GM21447 (cell line): ENCODE measurements around the gene TSLP.
A peak's percentile ranks its signal among the peaks of the same experiment; 100 is the strongest.

ENCODE experiments used
- ATAC-seq: cut with Tn5 transposase; IDR thresholded peaks from one replicate; pipeline ENCODE4 v1.9.1; 2021; ENCODE audit not compliant: unreplicated experiment

Gene TSLP

GRCh38 chr5:111071413-111071812 lies at the start of gene TSLP:
Gene TSLP (plus strand): TSS chr5:111071713. CDS start chr5:111071891, 178 bp downstream.
- ATAC-seq = no peak

GRCh38 chr5:111022301-111022700 lies 49.2 kb upstream of the TSLP start:
- no peak for ATAC-seq

GRCh38 chr5:111028865-111029264 lies 42.6 kb upstream of the TSLP start:
- ATAC-seq = no peak

- no peak for ATAC-seq
These were observed 27.6 kb upstream of the TSLP start for GRCh38 chr5:111043712-111044506.

- no peak for ATAC-seq
These were observed 13.4 kb upstream of the TSLP start for GRCh38 chr5:111058064-111058463.

- ATAC-seq = no peak
These were observed 11.3 kb upstream of the TSLP start for GRCh38 chr5:111060169-111060568.

- no peak for ATAC-seq
These were observed 9.9 kb upstream of the TSLP start for GRCh38 chr5:111061618-111062017.

- peak; percentile 75 for ATAC-seq
These were observed 7.7 kb upstream of the TSLP start for GRCh38 chr5:111063709-111064322.

GRCh38 chr5:111066261-111066938 lies 5.1 kb upstream of the TSLP start:
- ATAC-seq = no peak

- ATAC-seq = no peak
These were observed 3.3 kb upstream of the TSLP start for GRCh38 chr5:111068213-111068612.

GRCh38 chr5:111069839-111070238 lies 1.7 kb upstream of the TSLP start:
- no peak for ATAC-seq

GRCh38 chr5:111070272-111071134 lies 1.0 kb upstream of the TSLP start:
- no peak for ATAC-seq

- ATAC-seq = peak; percentile 91
These were observed 1.6 kb downstream of the TSLP start for GRCh38 chr5:111072949-111073682.

- ATAC-seq = no peak
These were observed 2.7 kb downstream of the TSLP start for GRCh38 chr5:111074244-111074643.

- ATAC-seq = no peak
These were observed 4.0 kb downstream of the TSLP start for GRCh38 chr5:111075520-111075919.

GRCh38 chr5:111076091-111076490 lies 4.6 kb downstream of the TSLP start:
- ATAC-seq = no peak

GRCh38 chr5:111077678-111078077 lies 6.2 kb downstream of the TSLP start:
- ATAC-seq = no peak

GRCh38 chr5:111079846-111080245 lies 8.3 kb downstream of the TSLP start:
- no peak for ATAC-seq

- ATAC-seq = peak; percentile 55
These were observed 11.8 kb downstream of the TSLP start for GRCh38 chr5:111083323-111083722.
